Islet of Langerhans (tissue), 1 donor: ENCODE measurements around the gene SLC8A2.

Source experiments
- FAIRE-seq: peaks from one replicate; lab custom pipeline; 2011; peaks lifted over from hg19 to GRCh38; lab: Jason Lieb, UNC

SLC8A2 gene

GRCh38 chr19:47379381-47379938, 92.2 kb downstream of the SLC8A2 start:
- no peak for FAIRE-seq

DNA sequence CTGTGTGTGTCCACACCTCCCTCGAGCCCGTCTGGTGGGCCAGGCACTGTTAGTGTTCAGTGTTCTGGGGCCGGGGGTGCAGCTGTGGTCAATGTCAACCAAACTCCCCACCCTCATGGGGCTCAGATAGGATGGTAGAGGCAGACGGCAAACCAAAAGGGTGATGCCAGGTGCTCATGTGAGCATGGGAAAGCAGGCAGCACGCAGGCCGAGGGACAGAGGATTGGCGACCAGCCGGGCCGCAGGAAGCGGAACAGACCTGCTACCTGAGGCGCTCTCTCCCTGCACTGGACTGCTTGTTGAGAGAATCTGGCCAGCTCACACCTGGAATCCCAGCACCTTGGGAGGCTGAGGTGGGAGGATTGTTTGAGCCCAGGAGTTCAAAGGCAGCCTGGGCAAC, 93.4 kb downstream of the SLC8A2 start:
- FAIRE-seq = no peak
